ENCODE measurements around the gene GORASP1. TPM values are rescaled to one million over a fixed set of nuclear protein-coding genes. Genes with fewer than 3 reads are reported as not detected.
"Not testable (repeated sequence)": the region's sequence is repeated elsewhere in the genome, so short reads cannot be mapped to it uniquely, and the experiment has no call there.

Gene GORASP1
- total RNA-seq, 4 donors from 2014 or later, result 86.8 to 135 (median 96.3) TPM

DNA sequence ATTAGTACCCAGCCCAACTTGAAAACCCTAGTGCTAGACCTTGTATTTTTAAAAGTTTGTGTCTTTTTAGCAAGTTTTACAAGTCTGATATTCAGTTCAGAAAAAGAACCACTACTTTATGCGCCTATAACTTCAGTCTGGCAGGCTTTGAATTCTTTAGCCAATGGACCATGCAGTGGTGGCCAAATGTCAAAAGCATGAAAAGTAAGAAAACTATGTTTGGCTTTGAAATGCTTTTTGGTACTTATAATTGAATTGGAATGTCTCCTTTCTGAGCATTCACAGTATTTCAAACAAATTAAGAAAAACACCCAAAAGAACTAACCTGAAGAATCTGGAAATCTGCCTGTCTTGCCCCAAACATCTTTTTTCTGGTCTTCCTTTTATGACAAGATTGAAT lies 42.8 kb downstream of the GORASP1 start:
- no peak for DNase-seq
- no peaks in the 10 kb centered on the region for H3K9me3 ChIP-seq
- peaks cover 0 to 8% (median 3%) of the 10 kb centered on the region in 4 donors for H3K4me1 ChIP-seq
- in situ Hi-C loops (cut with MboI; ENCODE audit: low pct_ligation_motif_present in 1 of 4, low pct_unique_long_range_greater_than_20kb in 1 of 4, low sequenced_read_pairs in 3 of 4), result no loop called here
- TF ChIP-seq, protein P1, sequence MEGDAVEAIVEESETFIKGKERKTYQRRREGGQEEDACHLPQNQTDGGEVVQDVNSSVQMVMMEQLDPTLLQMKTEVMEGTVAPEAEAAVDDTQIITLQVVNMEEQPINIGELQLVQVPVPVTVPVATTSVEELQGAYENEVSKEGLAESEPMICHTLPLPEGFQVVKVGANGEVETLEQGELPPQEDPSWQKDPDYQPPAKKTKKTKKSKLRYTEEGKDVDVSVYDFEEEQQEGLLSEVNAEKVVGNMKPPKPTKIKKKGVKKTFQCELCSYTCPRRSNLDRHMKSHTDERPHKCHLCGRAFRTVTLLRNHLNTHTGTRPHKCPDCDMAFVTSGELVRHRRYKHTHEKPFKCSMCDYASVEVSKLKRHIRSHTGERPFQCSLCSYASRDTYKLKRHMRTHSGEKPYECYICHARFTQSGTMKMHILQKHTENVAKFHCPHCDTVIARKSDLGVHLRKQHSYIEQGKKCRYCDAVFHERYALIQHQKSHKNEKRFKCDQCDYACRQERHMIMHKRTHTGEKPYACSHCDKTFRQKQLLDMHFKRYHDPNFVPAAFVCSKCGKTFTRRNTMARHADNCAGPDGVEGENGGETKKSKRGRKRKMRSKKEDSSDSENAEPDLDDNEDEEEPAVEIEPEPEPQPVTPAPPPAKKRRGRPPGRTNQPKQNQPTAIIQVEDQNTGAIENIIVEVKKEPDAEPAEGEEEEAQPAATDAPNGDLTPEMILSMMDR (IDR thresholded peaks at IDR 0.05), result no peak
- TF ChIP-seq POLR2A (IDR thresholded peaks at IDR 0.05) (no peak), POLR2AphosphoS5 (IDR thresholded peaks at IDR 0.05) (no peak), EP300 (IDR thresholded peaks at IDR 0.05; ENCODE audit: low read depth) (no peak)
- no peaks in the 10 kb centered on the region for H3K27me3 ChIP-seq
- no peak overlapping the region for H3K27ac ChIP-seq
- WGBS, 2 donors (ENCODE audit: low coverage in 1 of 2), result 90 to 97% methylated on average over 1 of the region's 1 CpG
- intact Hi-C loops (cut with DNase I; ENCODE audit: low total_unique reads), result no loop called here
- peaks cover 0 to 30% (median 3%) of the 10 kb centered on the region in 4 donors for H3K36me3 ChIP-seq
- H3K4me3 ChIP-seq, result no peak overlapping the region

GRCh38 chr3:39063143-39063542 lies 44.3 kb downstream of the GORASP1 start:
- intact Hi-C loops (cut with DNase I; ENCODE audit: low total_unique reads) (no loop called here), in situ Hi-C loops (cut with MboI; ENCODE audit: low pct_ligation_motif_present in 1 of 4, low pct_unique_long_range_greater_than_20kb in 1 of 4, low sequenced_read_pairs in 3 of 4) (no loop called here)
- Histone ChIP-seq H3K36me3 (peaks cover 0 to 17% (median 3%) of the 10 kb centered on the region in 4 donors), H3K27ac (no peak overlapping the region), H3K4me3 (no peak overlapping the region), H3K27me3 (no peaks in the 10 kb centered on the region), H3K4me1 (peaks cover 0 to 8% (median 3%) of the 10 kb centered on the region in 4 donors), H3K9me3 (no peaks in the 10 kb centered on the region)
- WGBS, 2 donors (ENCODE audit: low coverage in 1 of 2), result 81 to 92% methylated on average over 3 of the region's 3 CpGs
- DNase-seq, result no peak
- no peak for TF ChIP-seq EP300 (IDR thresholded peaks at IDR 0.05; ENCODE audit: low read depth)
- TF ChIP-seq POLR2A (IDR thresholded peaks at IDR 0.05), result no peak
- TF ChIP-seq POLR2AphosphoS5 (IDR thresholded peaks at IDR 0.05), result no peak
- TF ChIP-seq, protein P1 (IDR thresholded peaks at IDR 0.05), result no peak

DNA sequence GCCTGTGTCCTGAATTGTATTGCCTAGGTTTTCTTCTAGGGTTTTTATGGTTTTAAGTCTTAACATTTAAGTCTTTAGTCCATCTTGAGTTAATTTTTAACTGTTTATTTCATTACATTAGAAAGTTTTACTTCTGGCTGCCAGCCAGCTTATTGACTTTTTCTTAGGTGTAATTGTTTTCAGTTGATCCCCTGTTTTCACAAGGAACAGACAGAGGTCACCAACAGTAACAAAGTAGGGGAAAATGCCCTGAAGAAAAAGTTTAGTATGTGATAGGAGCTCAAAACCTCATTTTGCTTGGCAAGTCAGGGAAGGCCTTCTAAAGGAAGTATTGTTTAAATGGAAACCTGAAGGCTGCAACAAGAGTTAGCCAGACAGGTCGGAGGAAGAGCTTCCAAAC lies 45.2 kb downstream of the GORASP1 start:
- peaks cover 0 to 8% (median 3%) of the 10 kb centered on the region in 4 donors for H3K4me1 ChIP-seq
- in situ Hi-C loops (cut with MboI; ENCODE audit: low pct_ligation_motif_present in 1 of 4, low pct_unique_long_range_greater_than_20kb in 1 of 4, low sequenced_read_pairs in 3 of 4), result no loop called here
- 48 to 57% methylated on average over 1 of the region's 1 CpG for WGBS, 2 donors (ENCODE audit: low coverage in 1 of 2)
- peak; percentile 11 for DNase-seq
- no peaks in the 10 kb centered on the region for H3K27me3 ChIP-seq
- H3K4me3 ChIP-seq, result no peak overlapping the region
- H3K36me3 ChIP-seq, result peaks cover 0 to 8% (median 2%) of the 10 kb centered on the region in 4 donors
- intact Hi-C loops (cut with DNase I; ENCODE audit: low total_unique reads), result no loop called here
- H3K27ac ChIP-seq, result peak overlapping the region; percentile 18 to 63 (median 37)
- H3K9me3 ChIP-seq, result no peaks in the 10 kb centered on the region
- TF ChIP-seq POLR2A (IDR thresholded peaks at IDR 0.05) (no peak), POLR2AphosphoS5 (IDR thresholded peaks at IDR 0.05) (no peak), EP300 (IDR thresholded peaks at IDR 0.05; ENCODE audit: low read depth) (no peak)
- TF ChIP-seq, protein P1 (IDR thresholded peaks at IDR 0.05), result no peak

DNA sequence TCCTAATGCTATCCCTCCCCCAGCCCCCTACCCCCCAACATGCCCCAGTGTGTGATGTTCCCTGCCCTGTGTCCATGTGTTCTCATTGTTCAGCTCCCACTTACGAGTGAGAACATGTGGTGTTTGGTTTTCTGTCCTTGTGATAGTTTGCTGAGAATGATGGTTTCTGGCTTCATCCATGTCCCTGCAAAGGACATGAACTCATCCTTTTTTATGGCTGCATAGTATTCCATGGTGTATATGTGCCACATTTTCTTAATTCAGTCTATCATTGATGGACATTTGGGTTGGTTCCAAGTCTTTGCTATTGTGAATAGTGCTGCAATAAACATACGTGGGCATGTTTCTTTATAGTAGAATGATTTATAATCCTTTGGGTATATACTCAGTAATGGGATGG lies 46.2 kb downstream of the GORASP1 start:
- H3K4me3 ChIP-seq; H3K27ac ChIP-seq; H3K27me3 ChIP-seq; H3K9me3 ChIP-seq; intact Hi-C loops (cut with DNase I; ENCODE audit: low total_unique reads); DNase-seq; H3K36me3 ChIP-seq; H3K4me1 ChIP-seq; in situ Hi-C loops (cut with MboI; ENCODE audit: low pct_ligation_motif_present in 1 of 4, low pct_unique_long_range_greater_than_20kb in 1 of 4, low sequenced_read_pairs in 3 of 4): not testable (repeated sequence)
- 60 to 72% methylated on average over 1 to 2 of the region's 2 CpGs for WGBS, 2 donors (ENCODE audit: low coverage in 1 of 2)

- Histone ChIP-seq H3K9me3 (no peaks in the 10 kb centered on the region), H3K4me1 (peaks cover 7 to 23% (median 11%) of the 10 kb centered on the region in 4 donors), H3K27me3 (no peaks in the 10 kb centered on the region), H3K27ac (no peak overlapping the region), H3K4me3 (no peak overlapping the region), H3K36me3 (no peaks in the 10 kb centered on the region)
- WGBS, 2 donors (ENCODE audit: low coverage in 1 of 2), result 53 to 65% methylated on average over 3 of the region's 3 CpGs
- no peak for DNase-seq
- in situ Hi-C loops (cut with MboI; ENCODE audit: low pct_ligation_motif_present in 1 of 4, low pct_unique_long_range_greater_than_20kb in 1 of 4, low sequenced_read_pairs in 3 of 4) (no loop called here), intact Hi-C loops (cut with DNase I; ENCODE audit: low total_unique reads) (no loop called here)
- no peak for TF ChIP-seq EP300 (IDR thresholded peaks at IDR 0.05; ENCODE audit: low read depth)
- TF ChIP-seq POLR2A (IDR thresholded peaks at IDR 0.05), result no peak
- TF ChIP-seq, protein P1 (IDR thresholded peaks at IDR 0.05), result no peak
- no peak for TF ChIP-seq POLR2AphosphoS5 (IDR thresholded peaks at IDR 0.05)
Measured at GRCh38 chr3:39056151-39056550, 51.3 kb downstream of the GORASP1 start.
